K562 (cell line): ENCODE measurements around the gene IPO7.

Experiments
- C11orf30 ChIP-seq: fragments of 450-650 bp; IDR thresholded peaks from 2 replicates; pipeline ENCODE4 v1.6.1; 2016; ENCODE audit warnings: low read depth, mild to moderate bottlenecking
- CTCF ChIP-seq, 3 experiments: IDR thresholded peaks in 2 of 3; conservative IDR thresholded peaks in 1 of 3; 2 replicates each; pipeline ENCODE4 v1.5.1; 2011 to 2012; ENCODE audit warnings: low read length in 3 of 3, mild to moderate bottlenecking in 3 of 3, control low read depth in 2 of 3, improper control_type of control experiment in 1 of 3, inconsistent platforms in 1 of 3, low read depth in 1 of 3, mixed read lengths in 1 of 3, moderate library complexity in 1 of 3; ENCODE audit not compliant: insufficient read depth in 2 of 3
- EP300 ChIP-seq: IDR thresholded peaks from 2 replicates; pipeline ENCODE4 v1.6.1; 2012; ENCODE audit warnings: low read length, improper control_type of control experiment
- KLF16 ChIP-seq: IDR thresholded peaks from 2 replicates; pipeline ENCODE4 v1.6.1; 2016; ENCODE audit warnings: antibody characterized with exemption
- SLC30A9 ChIP-seq: fragments of 250-450 bp; sonication (Bioruptor Pico); IDR thresholded peaks from 2 replicates; pipeline ENCODE4 v1.8.0; 2022; ENCODE audit warnings: mild to moderate bottlenecking, moderate library complexity

- no peak for TF ChIP-seq KLF16
- TF ChIP-seq EP300 = no peak
- TF ChIP-seq C11orf30 = peak; percentile 96
- no peak for TF ChIP-seq CTCF (IDR thresholded peaks at IDR 0.05 in 2 of 3, conservative IDR thresholded peaks at IDR 0.05 in 1 of 3; ENCODE audit: insufficient read depth in 2 of 3, low read depth in 1 of 3, low read length in 3 of 3)
- no peak for TF ChIP-seq SLC30A9 (CRISPR knock-in tag)
Measured at GRCh38 chr11:9462806-9463537, 78.5 kb downstream of the IPO7 start.
